GM12878 (cell line): Measurements from ENCODE around the gene CDKN2B-AS1.

Experiments used
- CREM ChIP-seq: IDR thresholded peaks from 2 replicates; pipeline ENCODE4 v1.6.1; 2014; ENCODE audit warnings: antibody characterized with exemption, low read depth
- EGR1 ChIP-seq, 2 experiments: IDR thresholded peaks; 1 replicate in 1 of 2; 2 replicates in 1 of 2; pipeline ENCODE4 v1.6.1; 2011 to 2012; ENCODE audit warnings: low read depth in 2 of 2, low read length in 2 of 2, borderline replicate concordance in 1 of 2, mild to moderate bottlenecking in 1 of 2, moderate library complexity in 1 of 2
- FOXK2 ChIP-seq: fragments of 450-650 bp; IDR thresholded peaks from 2 replicates; pipeline ENCODE4 v1.6.1; 2017; ENCODE audit warnings: mild to moderate bottlenecking, moderate library complexity
- GABPA ChIP-seq: IDR thresholded peaks from 2 replicates; pipeline ENCODE4 v1.6.1; 2014; ENCODE audit warnings: antibody characterized with exemption, low read depth, mild to moderate bottlenecking, inconsistent platforms
- HDAC2 ChIP-seq: fragments of 200-600 bp; sonication (generic); IDR thresholded peaks from 2 replicates; pipeline ENCODE4 v1.6.1; 2017
- JUNB ChIP-seq: IDR thresholded peaks from 2 replicates; pipeline ENCODE4 v1.6.1; 2016; ENCODE audit warnings: antibody characterized with exemption, mild to moderate bottlenecking
- POLR2A ChIP-seq: IDR thresholded peaks from 2 replicates; pipeline ENCODE4 v1.6.1; 2011; ENCODE audit warnings: low read depth, mild to moderate bottlenecking, low read length
- RAD51 ChIP-seq: fragments of 450-650 bp; IDR thresholded peaks from 2 replicates; pipeline ENCODE4 v1.6.1; 2016; ENCODE audit warnings: moderate library complexity, mild to moderate bottlenecking, inconsistent platforms
- TCF12 ChIP-seq: IDR thresholded peaks from 2 replicates; pipeline ENCODE4 v1.6.1; 2011; ENCODE audit warnings: low read depth, mild to moderate bottlenecking, low read length
- TCF7 ChIP-seq: IDR thresholded peaks from 2 replicates; pipeline ENCODE4 v1.6.1; 2014; ENCODE audit warnings: antibody characterized with exemption, borderline replicate concordance
- ZNF274 ChIP-seq: IDR thresholded peaks from one replicate; pipeline ENCODE4 v1.8.0; 2011; ENCODE audit not compliant: insufficient read length, insufficient read depth
- TF ChIP-seq, protein P1 (sequence below), 3 experiments: IDR thresholded peaks in 2 of 3; conservative IDR thresholded peaks in 1 of 3; 2 replicates each; pipeline ENCODE4 v1.5.1; 2011; ENCODE audit warnings: low read depth in 3 of 3, low read length in 3 of 3, mild to moderate bottlenecking in 3 of 3, control low read depth in 2 of 3, moderate library complexity in 2 of 3, inconsistent platforms in 1 of 3, mixed read lengths in 1 of 3; ENCODE audit not compliant: control insufficient read depth in 2 of 3, insufficient read depth in 1 of 3; ENCODE audit errors: extremely low read depth in 1 of 3
- TF ChIP-seq, protein P2 (sequence below): fragments of 450-650 bp; IDR thresholded peaks from 2 replicates; pipeline ENCODE4 v1.6.1; 2017; ENCODE audit warnings: mild to moderate bottlenecking

DNA sequence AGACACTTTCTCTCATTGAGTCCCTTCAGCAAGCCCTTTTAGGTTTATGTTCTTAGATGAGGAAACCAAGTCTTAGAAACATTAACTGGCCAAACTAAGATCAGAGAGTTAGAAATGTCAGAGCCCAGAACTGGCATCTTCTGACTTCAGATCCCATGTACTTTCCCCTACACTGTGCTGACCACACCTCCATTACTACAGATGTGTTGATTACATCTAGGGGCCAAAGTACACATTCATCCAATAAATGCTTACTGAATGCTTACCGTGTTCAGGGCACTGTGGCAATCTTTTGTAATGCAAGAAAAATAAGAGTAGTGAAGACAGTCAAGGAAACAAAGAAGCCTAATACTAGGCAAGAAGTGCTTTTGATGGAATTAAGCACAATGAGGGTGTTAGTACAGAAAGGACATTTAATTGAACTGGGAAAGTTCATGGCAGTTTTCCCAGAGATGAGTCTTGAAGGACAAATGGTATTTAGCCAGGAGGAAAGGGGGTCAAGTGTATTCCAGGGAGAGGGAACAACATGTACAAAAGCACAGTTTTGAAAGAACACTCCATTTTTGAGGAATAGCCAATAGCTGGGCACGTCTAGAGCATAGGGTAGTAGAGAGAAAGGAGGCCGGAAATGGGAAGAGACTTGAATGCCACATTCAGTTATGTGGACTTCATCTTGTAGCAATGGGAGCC is 104.2 kb downstream of the CDKN2B-AS1 start:
- TF ChIP-seq, protein P1, sequence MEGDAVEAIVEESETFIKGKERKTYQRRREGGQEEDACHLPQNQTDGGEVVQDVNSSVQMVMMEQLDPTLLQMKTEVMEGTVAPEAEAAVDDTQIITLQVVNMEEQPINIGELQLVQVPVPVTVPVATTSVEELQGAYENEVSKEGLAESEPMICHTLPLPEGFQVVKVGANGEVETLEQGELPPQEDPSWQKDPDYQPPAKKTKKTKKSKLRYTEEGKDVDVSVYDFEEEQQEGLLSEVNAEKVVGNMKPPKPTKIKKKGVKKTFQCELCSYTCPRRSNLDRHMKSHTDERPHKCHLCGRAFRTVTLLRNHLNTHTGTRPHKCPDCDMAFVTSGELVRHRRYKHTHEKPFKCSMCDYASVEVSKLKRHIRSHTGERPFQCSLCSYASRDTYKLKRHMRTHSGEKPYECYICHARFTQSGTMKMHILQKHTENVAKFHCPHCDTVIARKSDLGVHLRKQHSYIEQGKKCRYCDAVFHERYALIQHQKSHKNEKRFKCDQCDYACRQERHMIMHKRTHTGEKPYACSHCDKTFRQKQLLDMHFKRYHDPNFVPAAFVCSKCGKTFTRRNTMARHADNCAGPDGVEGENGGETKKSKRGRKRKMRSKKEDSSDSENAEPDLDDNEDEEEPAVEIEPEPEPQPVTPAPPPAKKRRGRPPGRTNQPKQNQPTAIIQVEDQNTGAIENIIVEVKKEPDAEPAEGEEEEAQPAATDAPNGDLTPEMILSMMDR (IDR thresholded peaks at IDR 0.05 in 2 of 3, conservative IDR thresholded peaks at IDR 0.05 in 1 of 3; ENCODE audit: control insufficient read depth in 2 of 3, extremely low read depth in 1 of 3, insufficient read depth in 1 of 3, low read depth in 3 of 3, low read length in 3 of 3) = no peak
- no peak for TF ChIP-seq FOXK2
- no peak for TF ChIP-seq JUNB
- TF ChIP-seq POLR2A = no peak
- no peak for TF ChIP-seq TCF12
- no peak for TF ChIP-seq EGR1 (IDR thresholded peaks at IDR 0.05; ENCODE audit: borderline replicate concordance in 1 of 2, low read depth in 2 of 2, low read length in 2 of 2)
- no peak for TF ChIP-seq HDAC2
- TF ChIP-seq, protein P2, sequence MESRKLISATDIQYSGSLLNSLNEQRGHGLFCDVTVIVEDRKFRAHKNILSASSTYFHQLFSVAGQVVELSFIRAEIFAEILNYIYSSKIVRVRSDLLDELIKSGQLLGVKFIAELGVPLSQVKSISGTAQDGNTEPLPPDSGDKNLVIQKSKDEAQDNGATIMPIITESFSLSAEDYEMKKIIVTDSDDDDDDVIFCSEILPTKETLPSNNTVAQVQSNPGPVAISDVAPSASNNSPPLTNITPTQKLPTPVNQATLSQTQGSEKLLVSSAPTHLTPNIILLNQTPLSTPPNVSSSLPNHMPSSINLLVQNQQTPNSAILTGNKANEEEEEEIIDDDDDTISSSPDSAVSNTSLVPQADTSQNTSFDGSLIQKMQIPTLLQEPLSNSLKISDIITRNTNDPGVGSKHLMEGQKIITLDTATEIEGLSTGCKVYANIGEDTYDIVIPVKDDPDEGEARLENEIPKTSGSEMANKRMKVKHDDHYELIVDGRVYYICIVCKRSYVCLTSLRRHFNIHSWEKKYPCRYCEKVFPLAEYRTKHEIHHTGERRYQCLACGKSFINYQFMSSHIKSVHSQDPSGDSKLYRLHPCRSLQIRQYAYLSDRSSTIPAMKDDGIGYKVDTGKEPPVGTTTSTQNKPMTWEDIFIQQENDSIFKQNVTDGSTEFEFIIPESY = no peak
- TF ChIP-seq GABPA = no peak
- no peak for TF ChIP-seq TCF7
- TF ChIP-seq CREM = no peak
- TF ChIP-seq RAD51 = no peak
- no peak for TF ChIP-seq ZNF274
